GM12878 (cell line): Measurements from ENCODE around the gene EVC. TPM values are rescaled to one million over a fixed set of nuclear protein-coding genes. Genes with fewer than 3 reads are reported as not detected.

Experiments
- ATAC-seq: fragments of 200-7000 bp; cut with Tn5 transposase; 3 replicates; pipeline ENCODE4 v1.9.1; 2020; ENCODE audit warnings: mild to moderate bottlenecking, moderate library complexity
- BruUV-seq: library from RNA; stranded (reverse); fragments of 400-500 nt; replicated peaks from 2 replicates; lab custom pipeline; 2021; lab: Mats Ljungman, UMichigan
- CTCF ChIA-PET: fragments of 300-600 bp; sonication (Branson Sonifier 250); formaldehyde crosslinking; extraction: SDS; loops from one replicate; lab custom pipeline; 2021; ENCODE audit warnings: inconsistent platforms; lab: Yijun Ruan, JAX
- POLR2A ChIA-PET: fragments of 350-600 bp; formaldehyde crosslinking; extraction: SDS; loops from one replicate; lab custom pipeline; 2021; ENCODE audit warnings: inconsistent platforms; lab: Charles Lee
- RAD21 ChIA-PET: fragments of 300-600 bp; sonication (Branson Sonifier 250); formaldehyde crosslinking; loops from one replicate; lab custom pipeline; 2023; ENCODE audit warnings: antibody characterized with exemption; ENCODE audit not compliant: unreplicated experiment; lab: Charles Lee
- SMC1A ChIA-PET: fragments of 300-600 bp; sonication (Branson Sonifier 250); formaldehyde crosslinking; loops from one replicate; lab custom pipeline; 2023; ENCODE audit not compliant: unreplicated experiment, uncharacterized antibody; lab: Charles Lee
- DNase-seq: peaks from one replicate; pipeline ENCODE4 v3.0.0-alpha.2; 2011; ENCODE audit warnings: low read depth, low spot score
- FAIRE-seq: peaks from 3 replicates; lab custom pipeline; 2011; peaks lifted over from hg19 to GRCh38; lab: Jason Lieb, UNC
- H2AFZ ChIP-seq: 2 replicates; pipeline ENCODE4 v1.6.0; 2011; ENCODE audit warnings: low read depth, low read length, control low read depth; ENCODE audit not compliant: control insufficient read depth
- H3K27ac ChIP-seq: 2 replicates; pipeline ENCODE4 v1.5.1; 2011; ENCODE audit warnings: control low read depth; ENCODE audit not compliant: control insufficient read depth, insufficient read depth
- H3K27me3 ChIP-seq, 2 experiments: replicated peaks in 1 of 2; 2 replicates each; pipeline versions ENCODE4 v1.6.0 to v1.6.1; 2011; ENCODE audit warnings: low read length in 1 of 2; ENCODE audit not compliant: control insufficient read depth in 2 of 2, insufficient read depth in 2 of 2
- H3K36me3 ChIP-seq, 2 experiments: 2 replicates each; pipeline ENCODE4 v1.5.1; 2011; ENCODE audit warnings: low read length in 1 of 2; ENCODE audit not compliant: control insufficient read depth in 2 of 2, insufficient read depth in 2 of 2
- H3K4me1 ChIP-seq: 2 replicates; pipeline ENCODE4 v1.6.1; 2011; ENCODE audit warnings: mild to moderate bottlenecking, low read length, moderate library complexity, mixed read lengths; ENCODE audit not compliant: control insufficient read depth, insufficient read depth
- H3K4me2 ChIP-seq: 2 replicates; pipeline ENCODE4 v1.6.0; 2011; ENCODE audit warnings: control low read depth; ENCODE audit not compliant: control insufficient read depth, insufficient read depth
- H3K4me3 ChIP-seq: fragments of 200-600 bp; sonication (generic); 2 replicates; pipeline ENCODE4 v1.5.1; 2016
- H3K79me2 ChIP-seq: 2 replicates; pipeline ENCODE4 v1.6.0; 2011; ENCODE audit warnings: low read length; ENCODE audit not compliant: control insufficient read depth, insufficient read depth
- H3K9ac ChIP-seq: 2 replicates; pipeline ENCODE4 v1.8.0; 2011; ENCODE audit warnings: low read length, control low read depth, mixed read lengths; ENCODE audit not compliant: control insufficient read depth, insufficient read depth
- H3K9me3 ChIP-seq: replicated peaks from 3 replicates; pipeline ENCODE4 v1.5.1; 2011; ENCODE audit warnings: mild to moderate bottlenecking, low read length; ENCODE audit not compliant: control insufficient read depth, insufficient read depth
- H4K20me1 ChIP-seq: 2 replicates; pipeline ENCODE4 v1.6.0; 2011; ENCODE audit not compliant: control insufficient read depth, insufficient read depth
- BACH1 ChIP-seq: fragments of 450-650 bp; IDR thresholded peaks from 2 replicates; pipeline ENCODE4 v1.6.1; 2017; ENCODE audit warnings: mild to moderate bottlenecking, borderline replicate concordance
- CHD2 ChIP-seq: IDR thresholded peaks from 2 replicates; pipeline ENCODE4 v1.6.1; 2011; ENCODE audit warnings: low read depth, low read length, improper control_type of control experiment, borderline replicate concordance
- DPF2 ChIP-seq: fragments of 450-650 bp; IDR thresholded peaks from 2 replicates; pipeline ENCODE4 v1.6.1; 2017; ENCODE audit warnings: mild to moderate bottlenecking
- EP300 ChIP-seq, 2 experiments: fragments of 150-350 bp in 1 of 2; IDR thresholded peaks; 2 replicates each; pipeline ENCODE4 v1.6.1; 2011 to 2012; ENCODE audit warnings: low read depth in 2 of 2, low read length in 2 of 2, borderline replicate concordance in 1 of 2, improper control_type of control experiment in 1 of 2, inconsistent platforms in 1 of 2; ENCODE audit not compliant: control insufficient read depth in 1 of 2
- IRF4 ChIP-seq: IDR thresholded peaks from 2 replicates; pipeline ENCODE4 v1.6.1; 2011; ENCODE audit warnings: low read depth, low read length
- NFXL1 ChIP-seq: fragments of 450-650 bp; IDR thresholded peaks from 2 replicates; pipeline ENCODE4 v1.6.1; 2017; ENCODE audit warnings: antibody characterized with exemption, mild to moderate bottlenecking, borderline replicate concordance
- POLR2AphosphoS2 ChIP-seq: IDR thresholded peaks from 2 replicates; pipeline ENCODE4 v1.6.1; 2011; ENCODE audit warnings: low read depth, mild to moderate bottlenecking, low read length, improper control_type of control experiment, moderate library complexity
- RBBP5 ChIP-seq: fragments of 200-600 bp; sonication (generic); conservative IDR thresholded peaks from 2 replicates; pipeline ENCODE4 v1.6.1; 2016
- ZBTB33 ChIP-seq: fragments of 450-650 bp; IDR thresholded peaks from 2 replicates; pipeline ENCODE4 v1.6.1; 2017; ENCODE audit warnings: mild to moderate bottlenecking
- ZBTB40 ChIP-seq: fragments of 450-650 bp; IDR thresholded peaks from 2 replicates; pipeline ENCODE4 v1.6.1; 2016; ENCODE audit warnings: mild to moderate bottlenecking, moderate library complexity, borderline replicate concordance
- ZNF274 ChIP-seq: IDR thresholded peaks from one replicate; pipeline ENCODE4 v1.8.0; 2011; ENCODE audit not compliant: insufficient read length, insufficient read depth
- ZZZ3 ChIP-seq: IDR thresholded peaks from 2 replicates; pipeline ENCODE4 v1.6.1; 2011; ENCODE audit warnings: low read depth; ENCODE audit not compliant: control insufficient read depth, insufficient read length
- WGBS: methylation state at CpG from one replicate; pipeline ENCODE4 v1.1.6; 2016; ENCODE audit warnings: low lambda C conversion rate; ENCODE audit not compliant: insufficient replicate concordance, insufficient coverage; ENCODE audit errors: missing lambda C conversion rate; 5-methylcytosine and 5-hydroxymethylcytosine counted together
- in situ Hi-C: fragments of 300-500 bp; cut with MboI; formaldehyde crosslinking; loops from 9 replicates; pipeline ENCODE4 v1.14.3; 2018; ENCODE audit warnings: mixed read lengths
- intact Hi-C: fragments of 100-400 bp; cut with micrococcal nuclease; formaldehyde crosslinking; loops from one replicate; pipeline ENCODE4 v1.14.2; 2022; ENCODE audit not compliant: unreplicated experiment
- polyA plus RNA-seq, 11 experiments: library from polyadenylated mRNA; depleted of rRNA in 4 of 11; unstranded in 6 of 11; stranded (reverse) in 5 of 11; fragments of >200 nt; fragmentation: Nextera tagmentation in 4 of 11; fragmentation: Illumina TruSeq in 1 of 11; extraction: Ambion mirVana in 4 of 11; extraction: Trizol in 1 of 11; gene quantifications; 1 replicate in 1 of 11; 2 replicates in 10 of 11; pipeline versions ENCODE4 v1.2.1 to v1.2.3, GENCODE V29; 2011 to 2016; ENCODE audit warnings: inconsistent platforms in 2 of 11, missing spikeins in 2 of 11, low read depth in 1 of 11
- total RNA-seq, 4 experiments: library from RNA; depleted of rRNA in 3 of 4; stranded (reverse); fragments of >200 nt in 3 of 4; fragmentation: Illumina TruSeq in 1 of 4; extraction: Trizol in 1 of 4; gene quantifications; 2 replicates each; pipeline versions ENCODE4 v1.2.1 to v1.2.3, GENCODE V29; 2013 to 2021

Gene EVC
- total and polyA plus RNA-seq, 10 of the 15 experiments (the other 5 are each of a cell fraction or from before 2014, with no cell fraction given), result 0.87 to 55.9 (median 15.6) TPM

DNA sequence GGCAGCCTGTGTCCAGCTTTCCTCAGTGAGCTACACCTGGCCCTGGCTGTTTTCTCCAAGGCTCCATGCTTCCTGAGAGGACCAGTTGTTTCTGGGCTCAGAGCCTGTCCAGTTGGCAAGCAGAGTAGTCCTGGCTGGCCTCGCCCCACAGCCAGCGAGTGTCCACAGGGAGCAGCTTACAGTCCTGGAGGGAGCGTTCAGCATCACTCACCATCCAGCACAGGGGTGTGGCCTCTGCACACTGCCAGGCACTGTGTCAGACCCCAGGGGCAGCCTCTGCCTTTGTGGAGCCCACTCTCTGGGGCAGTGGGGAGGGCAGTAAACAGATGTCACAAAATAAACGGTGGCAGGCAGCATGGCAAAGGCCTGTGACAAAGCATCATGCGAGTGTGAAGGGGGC is 23.9 kb downstream of the EVC start:
- H3K36me3 ChIP-seq, result peaks cover 2 to 3% of the 10 kb centered on the region in 2 experiments; a peak in 3 of 4 replicates
- 4% methylated on average over 5 of the region's 5 CpGs for WGBS
- in situ Hi-C loops, result no loop called here
- ChIA-PET RAD21 (no interaction called here), POLR2A (interaction anchor here (0.5 kb wide), 1 partner anchor 200 kb away, joined by 4 read pairs; no protein-coding TSS in a partner anchor), CTCF (interaction anchor here (1.4 kb wide), 1 partner anchor 16 kb away, joined by 3 read pairs; no protein-coding TSS in a partner anchor), SMC1A (no interaction called here)
- no peak overlapping the region for H3K4me2 ChIP-seq
- no peaks in the 10 kb centered on the region for H3K79me2 ChIP-seq
- FAIRE-seq, result no peak
- H3K9ac ChIP-seq, result no peak overlapping the region
- TF ChIP-seq ZBTB33 (no peak), CHD2 (no peak), BACH1 (no peak), DPF2 (no peak), ZBTB40 (no peak), EP300 (IDR thresholded peaks at IDR 0.05; ENCODE audit: borderline replicate concordance in 1 of 2, control insufficient read depth in 1 of 2, low read depth in 2 of 2, low read length in 2 of 2) (no peak), RBBP5 (no peak), ZNF274 (no peak), ZZZ3 (no peak), NFXL1 (no peak), POLR2AphosphoS2 (no peak), IRF4 (no peak)
- no TSS peak for BruUV-seq
- H3K27ac ChIP-seq, result no peak overlapping the region
- no peak for ATAC-seq
- no peaks in the 10 kb centered on the region for H3K4me1 ChIP-seq
- intact Hi-C loops, result no loop called here
- no peak overlapping the region for H3K4me3 ChIP-seq
- H3K9me3 ChIP-seq, result no peaks in the 10 kb centered on the region
- H2AFZ ChIP-seq, result no peak overlapping the region
- DNase-seq, result no peak
- no peaks in the 10 kb centered on the region for H4K20me1 ChIP-seq
- no peaks in the 10 kb centered on the region for H3K27me3 ChIP-seq
